Chondrocyte (in vitro differentiated cells): ENCODE data around the gene NCAM1. TPM values are rescaled to one million over a fixed set of nuclear protein-coding genes. Genes with fewer than 3 reads are reported as not detected.

ENCODE experiments used
- DNase-seq: peaks from one replicate; pipeline ENCODE4 v3.0.0; 2021; ENCODE audit warnings: mixed read lengths, low spot score
- H3K27ac Mint-ChIP-seq: one replicate; pipeline ENCODE4 v1.8.0; 2021; ENCODE audit warnings: mild to moderate bottlenecking, moderate library complexity, mixed read lengths; ENCODE audit not compliant: unreplicated experiment
- H3K27me3 Mint-ChIP-seq: 2 replicates; pipeline ENCODE4 v1.8.0; 2021; ENCODE audit warnings: low read depth, mixed read lengths
- H3K36me3 Mint-ChIP-seq: 2 replicates; pipeline ENCODE4 v1.8.0; 2021; ENCODE audit warnings: low read depth, mixed read lengths
- H3K4me1 Mint-ChIP-seq: 2 replicates; pipeline ENCODE4 v1.8.0; 2021; ENCODE audit warnings: low read depth, mild to moderate bottlenecking, mixed read lengths
- H3K4me3 Mint-ChIP-seq: one replicate; pipeline ENCODE4 v1.8.0; 2021; ENCODE audit warnings: mild to moderate bottlenecking, moderate library complexity, mixed read lengths; ENCODE audit not compliant: unreplicated experiment
- H3K9me3 Mint-ChIP-seq: 2 replicates; pipeline ENCODE4 v1.8.0; 2021; ENCODE audit warnings: low read depth, mixed read lengths
- CTCF ChIP-seq: fragments of 200-600 bp; sonication (generic); IDR thresholded peaks from 2 replicates; pipeline ENCODE4 v1.5.0; 2021; ENCODE audit warnings: antibody characterized with exemption, mild to moderate bottlenecking, moderate library complexity
- total RNA-seq: library from RNA; stranded (reverse); gene quantifications from 3 replicates; pipeline ENCODE4 v1.2.1, GENCODE V29; 2021

NCAM1 gene
- total RNA-seq, 1 donor from 2014 or later, result 3.9 TPM

- Mint-ChIP-seq H3K9me3 (no peaks in the 10 kb centered on the region), H3K4me3 (no peak overlapping the region), H3K36me3 (no peaks in the 10 kb centered on the region), H3K4me1 (no peaks in the 10 kb centered on the region), H3K27ac (no peak overlapping the region), H3K27me3 (peaks cover 11% of the 10 kb centered on the region)
- TF ChIP-seq CTCF, result no peak
- no peak for DNase-seq
These were observed 31.8 kb upstream of the NCAM1 start for GRCh38 chr11:112929432-112929831.

GRCh38 chr11:112931703-112932102 lies 29.5 kb upstream of the NCAM1 start:
- no peak for TF ChIP-seq CTCF
- Mint-ChIP-seq H3K27ac (no peak overlapping the region), H3K4me1 (no peaks in the 10 kb centered on the region), H3K9me3 (peaks cover 5% of the 10 kb centered on the region), H3K36me3 (no peaks in the 10 kb centered on the region), H3K4me3 (no peak overlapping the region), H3K27me3 (peaks cover 15% of the 10 kb centered on the region)
- DNase-seq, result no peak

- no peak for TF ChIP-seq CTCF
- Mint-ChIP-seq H3K4me1 (no peaks in the 10 kb centered on the region), H3K9me3 (peaks cover 7% of the 10 kb centered on the region), H3K27ac (no peak overlapping the region), H3K36me3 (no peaks in the 10 kb centered on the region), H3K4me3 (no peak overlapping the region), H3K27me3 (peaks cover 13% of the 10 kb centered on the region)
- DNase-seq, result no peak
These were observed 28.6 kb upstream of the NCAM1 start for GRCh38 chr11:112932593-112932992.

- Mint-ChIP-seq H3K9me3 (peaks cover 7% of the 10 kb centered on the region), H3K27ac (no peak overlapping the region), H3K36me3 (no peaks in the 10 kb centered on the region), H3K27me3 (peaks cover 18% of the 10 kb centered on the region), H3K4me3 (no peak overlapping the region), H3K4me1 (no peaks in the 10 kb centered on the region)
- no peak for TF ChIP-seq CTCF
- DNase-seq, result no peak
These were observed 27.2 kb upstream of the NCAM1 start for GRCh38 chr11:112933970-112934369.

- no peak for DNase-seq
- no peak for TF ChIP-seq CTCF
- Mint-ChIP-seq H3K36me3 (no peaks in the 10 kb centered on the region), H3K4me1 (no peaks in the 10 kb centered on the region), H3K27me3 (peaks cover 8% of the 10 kb centered on the region), H3K27ac (no peak overlapping the region), H3K9me3 (peaks cover 4% of the 10 kb centered on the region), H3K4me3 (no peak overlapping the region)
These were observed 20.1 kb upstream of the NCAM1 start for GRCh38 chr11:112941104-112941503.
